ENCODE results near the gene TSTD1.

TSTD1 gene

DNA sequence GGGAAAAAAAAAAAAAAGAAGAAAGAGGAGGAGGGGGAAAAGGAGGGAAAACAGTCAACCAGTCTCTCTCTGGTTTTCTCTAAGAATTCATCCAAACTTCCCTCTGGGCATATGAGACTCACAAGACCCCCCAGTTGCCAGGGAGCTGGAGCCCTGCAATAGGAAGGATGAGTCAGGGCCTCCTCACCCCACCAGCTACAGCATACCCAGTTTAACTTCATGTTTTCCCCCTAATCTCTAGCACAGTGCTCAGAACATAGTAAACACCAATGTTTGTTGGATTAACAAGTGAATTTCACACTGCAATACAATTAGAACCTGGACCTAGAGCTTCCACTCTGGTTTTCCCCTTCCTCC lies 25.7 kb downstream of the TSTD1 start:
- H3K4me3 ChIP-seq (ENCODE audit: low read length): no peak overlapping the region
- no peak for DNase-seq (ENCODE audit: low read depth)
- TF ChIP-seq, protein P1, sequence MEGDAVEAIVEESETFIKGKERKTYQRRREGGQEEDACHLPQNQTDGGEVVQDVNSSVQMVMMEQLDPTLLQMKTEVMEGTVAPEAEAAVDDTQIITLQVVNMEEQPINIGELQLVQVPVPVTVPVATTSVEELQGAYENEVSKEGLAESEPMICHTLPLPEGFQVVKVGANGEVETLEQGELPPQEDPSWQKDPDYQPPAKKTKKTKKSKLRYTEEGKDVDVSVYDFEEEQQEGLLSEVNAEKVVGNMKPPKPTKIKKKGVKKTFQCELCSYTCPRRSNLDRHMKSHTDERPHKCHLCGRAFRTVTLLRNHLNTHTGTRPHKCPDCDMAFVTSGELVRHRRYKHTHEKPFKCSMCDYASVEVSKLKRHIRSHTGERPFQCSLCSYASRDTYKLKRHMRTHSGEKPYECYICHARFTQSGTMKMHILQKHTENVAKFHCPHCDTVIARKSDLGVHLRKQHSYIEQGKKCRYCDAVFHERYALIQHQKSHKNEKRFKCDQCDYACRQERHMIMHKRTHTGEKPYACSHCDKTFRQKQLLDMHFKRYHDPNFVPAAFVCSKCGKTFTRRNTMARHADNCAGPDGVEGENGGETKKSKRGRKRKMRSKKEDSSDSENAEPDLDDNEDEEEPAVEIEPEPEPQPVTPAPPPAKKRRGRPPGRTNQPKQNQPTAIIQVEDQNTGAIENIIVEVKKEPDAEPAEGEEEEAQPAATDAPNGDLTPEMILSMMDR (conservative IDR thresholded peaks at IDR 0.05; ENCODE audit: low read depth, low read length): no peak

DNA sequence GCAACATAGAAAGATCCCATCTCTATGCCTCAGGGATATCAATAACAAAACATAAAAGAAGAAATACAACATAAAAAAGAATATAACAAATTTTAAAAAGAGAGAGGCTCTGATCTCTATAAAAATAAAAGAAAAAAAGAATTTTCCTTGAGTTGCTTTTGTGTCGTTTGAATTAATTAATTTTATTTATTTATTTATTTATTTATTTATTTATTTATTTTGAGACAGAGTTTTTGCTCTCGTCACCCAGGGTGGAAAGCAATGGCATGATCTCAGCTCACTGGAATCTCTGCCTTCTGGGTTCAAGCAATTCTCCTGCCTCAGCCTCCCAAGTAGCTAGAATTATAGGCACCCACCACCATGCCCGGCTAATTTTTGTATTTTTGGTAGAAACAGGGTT lies 26.3 kb downstream of the TSTD1 start:
- TF ChIP-seq, protein P1 (conservative IDR thresholded peaks at IDR 0.05; ENCODE audit: low read depth, low read length): no peak
- DNase-seq (ENCODE audit: low read depth): no peak
- no peak overlapping the region for H3K4me3 ChIP-seq (ENCODE audit: low read length)

DNA sequence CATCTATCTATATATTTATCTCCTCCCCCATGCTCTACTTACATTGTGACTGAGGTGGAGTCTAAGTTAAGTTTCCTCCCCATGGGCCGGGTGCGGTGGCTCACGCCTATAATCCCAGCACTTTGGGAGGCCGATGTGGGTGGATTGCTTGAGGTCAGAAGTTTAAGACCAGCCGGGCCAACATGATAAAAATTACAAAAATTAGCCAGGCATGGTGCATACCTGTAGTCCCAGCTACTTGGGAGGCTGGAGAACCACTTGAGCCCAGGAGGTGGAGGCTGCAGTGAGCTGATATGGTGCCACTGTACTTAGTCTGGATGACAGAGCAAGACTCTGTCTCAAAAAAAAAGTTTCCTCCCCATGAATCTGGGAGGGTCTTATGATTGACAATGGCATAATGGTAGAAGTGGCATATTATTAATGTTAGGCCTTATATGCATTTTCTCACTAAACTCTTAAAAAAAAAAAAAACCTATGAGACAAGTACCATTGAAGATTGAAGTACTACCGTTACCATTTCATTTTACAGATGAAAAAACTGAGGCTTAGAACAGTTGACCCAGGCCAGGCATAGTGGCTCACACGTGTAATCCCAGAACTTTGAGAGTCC lies 29.1 kb downstream of the TSTD1 start:
- TF ChIP-seq, protein P1 (conservative IDR thresholded peaks at IDR 0.05; ENCODE audit: low read depth, low read length): no peak
- no peak overlapping the region for H3K4me3 ChIP-seq (ENCODE audit: low read length)
- no peak for DNase-seq (ENCODE audit: low read depth)

DNA sequence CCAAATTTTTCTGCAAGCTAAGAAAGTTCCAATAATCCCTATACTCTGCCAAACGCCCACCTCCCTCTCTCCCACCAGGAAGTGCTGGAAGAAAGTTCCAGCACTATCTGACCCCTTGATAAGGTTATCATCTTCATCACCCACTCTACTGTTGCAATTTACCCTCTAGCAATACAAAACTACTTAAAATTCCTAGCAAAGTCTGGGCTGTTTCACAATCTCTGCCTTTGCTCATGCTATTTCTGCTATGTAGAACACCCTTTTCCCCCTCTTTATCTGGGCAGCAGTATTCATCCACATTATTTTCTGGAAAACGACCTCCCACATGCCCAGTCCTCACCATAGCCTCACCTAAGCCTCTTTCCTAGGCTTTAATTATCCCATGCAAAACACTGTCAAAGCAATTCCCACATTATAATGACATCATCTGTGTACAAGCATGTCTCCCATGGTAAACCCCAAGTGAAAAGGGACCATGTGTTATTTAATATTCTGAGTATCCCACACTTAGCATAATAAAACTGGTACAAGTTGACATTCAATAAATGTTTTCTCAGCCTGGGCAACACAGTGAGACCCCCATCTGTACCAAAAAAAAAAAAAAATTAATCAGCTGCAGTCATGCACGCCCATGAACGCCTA lies 29.8 kb downstream of the TSTD1 start:
- TF ChIP-seq, protein P1 (conservative IDR thresholded peaks at IDR 0.05; ENCODE audit: low read depth, low read length): no peak
- DNase-seq (ENCODE audit: low read depth): peak; percentile 22
- no peak overlapping the region for H3K4me3 ChIP-seq (ENCODE audit: low read length)

DNA sequence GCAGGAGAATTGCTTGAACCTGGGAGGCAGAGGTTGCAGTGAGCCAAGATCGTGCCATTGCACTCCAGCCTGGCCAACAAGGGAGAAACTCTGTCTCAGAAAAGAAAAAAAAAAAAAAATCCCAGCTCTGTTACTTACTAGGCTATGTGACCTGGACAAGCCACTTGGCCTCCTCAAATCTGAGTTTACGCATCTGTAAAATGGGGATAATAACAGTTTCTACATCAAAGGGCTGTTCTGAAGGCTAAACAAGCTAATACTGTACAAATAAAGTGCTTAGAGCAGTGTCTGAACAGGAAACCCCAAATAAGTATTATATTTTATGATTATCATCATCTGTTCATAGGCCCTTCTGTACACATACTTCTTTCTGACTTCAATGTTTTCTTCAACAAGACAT lies 31.4 kb downstream of the TSTD1 start:
- DNase-seq (ENCODE audit: low read depth): no peak
- H3K4me3 ChIP-seq (ENCODE audit: low read length): no peak overlapping the region
- TF ChIP-seq, protein P1 (conservative IDR thresholded peaks at IDR 0.05; ENCODE audit: low read depth, low read length): no peak

DNA sequence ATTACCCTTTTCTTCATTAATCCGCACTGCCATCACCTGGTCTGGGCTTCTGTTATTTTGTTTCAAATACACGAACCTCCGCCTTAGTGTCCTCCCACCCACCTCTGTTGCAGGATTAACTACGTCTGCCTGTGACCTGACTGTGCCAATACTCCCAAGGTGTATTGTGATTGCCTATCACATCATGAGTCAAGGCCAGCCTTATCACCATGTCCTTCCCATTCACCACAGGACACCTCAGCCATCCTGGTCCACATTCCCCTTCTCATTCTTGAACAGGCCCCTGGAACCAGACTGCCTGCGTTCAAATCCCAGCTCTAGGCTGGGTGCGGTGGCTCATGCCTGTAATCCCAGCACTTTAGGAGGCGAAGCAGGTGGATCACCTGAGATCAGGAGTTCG lies 32.2 kb downstream of the TSTD1 start:
- no peak overlapping the region for H3K4me3 ChIP-seq (ENCODE audit: low read length)
- TF ChIP-seq, protein P1 (conservative IDR thresholded peaks at IDR 0.05; ENCODE audit: low read depth, low read length): no peak
- DNase-seq (ENCODE audit: low read depth): no peak

DNA sequence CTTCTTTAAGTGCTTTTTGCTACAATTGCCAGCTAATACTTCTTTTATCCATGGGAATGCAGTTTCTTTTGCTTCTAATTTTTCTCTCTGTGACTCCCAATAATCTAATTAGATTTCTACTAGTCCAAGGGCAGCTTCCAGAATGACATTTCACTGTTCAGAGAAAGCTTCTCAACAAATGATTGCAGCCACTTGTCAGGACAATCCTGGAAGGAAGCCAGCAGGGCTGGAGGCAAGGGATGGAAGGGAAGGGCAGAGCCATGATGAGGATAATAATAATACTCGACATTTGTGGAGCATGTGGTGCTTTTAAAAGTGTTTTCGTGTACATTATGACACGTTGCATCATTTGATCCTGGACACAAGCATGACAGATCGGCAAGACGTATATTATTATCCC lies 37.2 kb downstream of the TSTD1 start:
- H3K4me3 ChIP-seq (ENCODE audit: low read length): no peak overlapping the region
- TF ChIP-seq, protein P1 (conservative IDR thresholded peaks at IDR 0.05; ENCODE audit: low read depth, low read length): no peak
- no peak for DNase-seq (ENCODE audit: low read depth)
